Measurements from ENCODE around the gene ANKRD40.

Gene ANKRD40, protein sequence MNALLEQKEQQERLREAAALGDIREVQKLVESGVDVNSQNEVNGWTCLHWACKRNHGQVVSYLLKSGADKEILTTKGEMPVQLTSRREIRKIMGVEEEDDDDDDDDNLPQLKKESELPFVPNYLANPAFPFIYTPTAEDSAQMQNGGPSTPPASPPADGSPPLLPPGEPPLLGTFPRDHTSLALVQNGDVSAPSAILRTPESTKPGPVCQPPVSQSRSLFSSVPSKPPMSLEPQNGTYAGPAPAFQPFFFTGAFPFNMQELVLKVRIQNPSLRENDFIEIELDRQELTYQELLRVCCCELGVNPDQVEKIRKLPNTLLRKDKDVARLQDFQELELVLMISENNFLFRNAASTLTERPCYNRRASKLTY

DNA sequence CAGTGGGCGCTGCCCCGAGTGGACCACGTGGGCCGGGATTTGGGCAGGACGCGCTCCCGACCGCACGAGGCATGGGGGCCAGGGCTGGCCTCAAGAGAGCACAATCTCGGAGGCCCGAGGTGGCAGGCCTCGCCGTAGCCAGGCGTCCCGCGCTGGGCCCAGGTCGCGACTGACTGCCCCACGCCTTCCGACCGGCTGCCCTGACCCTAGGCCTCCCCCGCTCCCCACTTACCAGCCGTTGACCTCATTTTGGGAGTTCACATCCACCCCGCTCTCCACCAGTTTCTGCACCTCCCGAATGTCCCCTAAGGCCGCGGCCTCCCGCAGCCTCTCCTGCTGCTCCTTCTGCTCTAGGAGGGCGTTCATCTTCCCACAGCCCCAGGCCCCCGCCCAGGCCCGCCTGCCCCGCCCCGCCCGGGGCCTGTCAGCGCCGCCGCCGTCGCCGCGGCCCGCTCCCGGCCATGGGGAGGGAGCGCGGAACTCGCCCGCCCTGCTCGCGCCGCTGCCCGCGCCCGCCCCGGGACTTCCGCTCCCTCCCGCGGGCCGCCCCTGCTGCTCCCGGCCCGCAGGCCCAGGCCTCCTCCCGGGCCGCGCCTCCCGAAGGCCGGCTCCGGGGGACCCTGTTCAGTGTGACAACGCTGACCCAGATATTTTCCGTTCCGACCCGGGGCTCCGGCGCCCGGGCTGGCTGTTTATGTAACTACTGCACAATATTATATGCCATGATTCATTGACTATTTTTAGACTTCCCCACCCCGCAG lies at the start of gene ANKRD40:
TSS of gene ANKRD40 (minus strand) at position 626 of the 761 bp plus-strand sequence. CDS start at position 366, 260 bp downstream.
- TF ChIP-seq, protein P1, sequence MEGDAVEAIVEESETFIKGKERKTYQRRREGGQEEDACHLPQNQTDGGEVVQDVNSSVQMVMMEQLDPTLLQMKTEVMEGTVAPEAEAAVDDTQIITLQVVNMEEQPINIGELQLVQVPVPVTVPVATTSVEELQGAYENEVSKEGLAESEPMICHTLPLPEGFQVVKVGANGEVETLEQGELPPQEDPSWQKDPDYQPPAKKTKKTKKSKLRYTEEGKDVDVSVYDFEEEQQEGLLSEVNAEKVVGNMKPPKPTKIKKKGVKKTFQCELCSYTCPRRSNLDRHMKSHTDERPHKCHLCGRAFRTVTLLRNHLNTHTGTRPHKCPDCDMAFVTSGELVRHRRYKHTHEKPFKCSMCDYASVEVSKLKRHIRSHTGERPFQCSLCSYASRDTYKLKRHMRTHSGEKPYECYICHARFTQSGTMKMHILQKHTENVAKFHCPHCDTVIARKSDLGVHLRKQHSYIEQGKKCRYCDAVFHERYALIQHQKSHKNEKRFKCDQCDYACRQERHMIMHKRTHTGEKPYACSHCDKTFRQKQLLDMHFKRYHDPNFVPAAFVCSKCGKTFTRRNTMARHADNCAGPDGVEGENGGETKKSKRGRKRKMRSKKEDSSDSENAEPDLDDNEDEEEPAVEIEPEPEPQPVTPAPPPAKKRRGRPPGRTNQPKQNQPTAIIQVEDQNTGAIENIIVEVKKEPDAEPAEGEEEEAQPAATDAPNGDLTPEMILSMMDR (IDR thresholded peaks at IDR 0.05): no peak

DNA sequence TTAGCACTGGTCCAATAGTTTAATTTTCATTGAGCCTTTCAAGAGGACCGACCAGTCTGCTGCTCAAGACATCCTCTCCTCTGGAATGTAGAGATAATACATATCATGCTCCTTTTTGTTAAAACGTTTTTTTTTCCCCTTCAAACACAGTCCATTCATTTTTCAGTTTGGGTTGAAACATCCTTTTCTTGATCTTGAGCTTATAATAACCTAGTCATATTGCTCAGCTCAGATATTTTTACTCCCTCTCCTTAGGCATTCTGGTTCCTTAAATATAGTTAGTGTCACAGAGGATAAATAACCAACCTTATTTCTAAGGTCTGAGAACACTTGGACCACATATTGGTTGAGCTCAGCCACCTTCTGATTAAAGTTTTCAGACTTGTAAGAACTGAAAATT lies 46.8 kb upstream of the ANKRD40 start:
- TF ChIP-seq, protein P1 (IDR thresholded peaks at IDR 0.05): no peak

DNA sequence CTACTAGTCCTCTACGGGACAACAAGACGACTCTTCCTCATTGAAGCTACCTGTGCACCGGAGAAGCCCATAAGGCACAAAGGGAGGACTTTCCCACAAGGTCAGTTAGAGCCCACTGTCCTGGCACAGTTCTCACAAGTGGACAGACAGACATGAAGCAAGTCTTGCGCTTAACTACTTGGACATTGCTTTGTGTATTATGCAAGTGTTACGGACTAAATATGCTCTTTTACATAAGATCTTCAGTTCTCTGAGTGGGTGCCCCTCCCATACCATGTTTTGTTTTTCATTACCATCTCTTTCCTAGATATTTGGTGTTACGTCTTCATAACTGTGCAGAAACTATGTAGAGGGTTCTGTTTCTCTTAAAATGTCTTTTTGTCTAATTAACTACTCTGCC lies 41.5 kb upstream of the ANKRD40 start:
- TF ChIP-seq, protein P1 (IDR thresholded peaks at IDR 0.05): no peak

DNA sequence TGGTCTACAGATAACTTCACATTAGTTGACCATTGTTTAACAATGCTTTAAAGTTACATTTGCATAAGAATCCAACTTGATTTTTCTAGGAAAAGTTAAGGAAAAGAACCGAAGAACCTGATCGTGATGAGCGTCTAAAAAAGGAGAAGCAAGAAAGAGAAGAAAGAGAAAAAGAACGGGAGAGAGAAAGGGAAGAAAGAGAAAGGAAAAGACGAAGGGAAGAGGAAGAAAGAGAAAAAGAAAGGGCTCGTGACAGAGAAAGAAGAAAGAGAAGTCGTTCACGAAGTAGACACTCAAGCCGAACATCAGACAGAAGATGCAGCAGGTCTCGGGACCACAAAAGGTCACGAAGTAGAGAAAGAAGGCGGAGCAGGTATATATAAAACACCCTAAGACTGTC lies 37.9 kb upstream of the ANKRD40 start:
- TF ChIP-seq, protein P1 (IDR thresholded peaks at IDR 0.05): no peak

DNA sequence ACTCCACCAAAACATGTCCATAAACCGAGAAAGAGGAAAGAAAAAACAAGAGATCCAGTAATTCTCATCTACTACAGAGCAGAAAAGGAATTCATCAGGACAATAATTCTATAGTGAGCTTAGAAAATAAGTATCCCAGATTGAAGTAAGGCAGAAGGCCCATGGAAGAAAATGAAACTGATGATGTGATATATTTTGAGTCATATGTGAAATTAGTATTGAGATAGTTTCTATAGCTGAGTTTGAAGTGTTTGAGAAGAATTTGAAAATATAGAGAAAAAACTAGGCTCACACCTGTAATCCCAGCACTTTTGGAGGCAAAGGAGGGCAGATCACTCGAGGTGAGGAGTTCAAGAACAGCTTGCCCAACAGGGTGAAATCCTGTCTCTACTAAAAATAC lies 31.4 kb upstream of the ANKRD40 start:
- TF ChIP-seq, protein P1 (IDR thresholded peaks at IDR 0.05): no peak

DNA sequence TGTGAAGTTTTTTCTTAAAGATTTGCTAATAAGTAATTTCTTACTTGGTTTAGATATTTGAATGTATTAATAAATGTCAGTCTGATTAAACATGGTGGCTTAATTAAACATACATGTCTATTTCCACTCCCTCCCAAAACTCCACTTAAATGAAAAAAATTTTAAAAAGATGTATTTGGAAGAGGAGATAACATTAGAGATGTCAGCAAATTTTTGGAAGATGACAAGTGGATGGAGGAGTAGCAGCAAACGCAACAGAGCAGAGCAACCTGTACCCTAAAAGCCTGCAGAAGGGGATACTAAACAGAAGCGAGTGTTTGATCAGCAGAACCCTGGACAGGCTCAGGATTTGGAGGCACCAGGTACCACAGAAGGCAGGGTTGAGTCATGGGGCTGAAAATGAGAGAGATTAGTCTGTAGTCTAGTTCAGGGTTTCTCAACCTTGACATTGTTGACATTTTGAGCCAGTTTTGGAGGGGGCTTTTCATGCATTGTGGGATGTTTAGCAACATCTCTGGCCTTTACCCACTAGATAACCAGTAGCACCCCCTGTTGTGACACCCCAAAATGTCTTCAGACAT lies 29.5 kb upstream of the ANKRD40 start:
- TF ChIP-seq, protein P1 (IDR thresholded peaks at IDR 0.05): no peak

DNA sequence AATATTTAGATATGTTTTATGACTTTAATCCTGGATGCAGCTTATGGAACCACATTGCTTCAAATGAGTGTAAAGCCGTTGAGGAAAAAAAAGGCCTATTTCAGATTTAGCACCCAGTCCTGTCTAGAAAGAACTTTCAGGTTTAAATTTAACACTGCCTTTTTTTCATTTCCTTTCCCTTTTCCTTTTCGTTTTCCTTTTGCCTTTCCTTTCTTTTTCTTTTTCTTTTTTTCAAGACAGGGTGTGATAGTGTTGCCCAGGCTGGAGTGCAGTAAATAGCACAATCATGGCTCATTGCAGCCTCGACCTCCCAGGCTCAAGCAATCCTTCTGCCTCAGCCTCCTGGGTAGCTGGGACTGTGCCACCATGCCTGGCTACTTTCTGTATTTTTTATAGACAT lies 27.6 kb upstream of the ANKRD40 start:
- TF ChIP-seq, protein P1 (IDR thresholded peaks at IDR 0.05): no peak

All from LNCAP (cell line).